Mesenchymal stem cell (in vitro differentiated cells and primary cell): ENCODE data around the gene PANK1.

Experiments
- DNase-seq: peaks from one replicate; pipeline ENCODE4 v3.0.0-alpha.2; 2013
- H2AFZ ChIP-seq: one replicate; pipeline ENCODE4 v1.6.1; 2013; ENCODE audit warnings: low read depth, mild to moderate bottlenecking, control low read depth, inconsistent platforms, low read length, moderate library complexity
- H2AK5ac ChIP-seq: 2 replicates; pipeline ENCODE4 v1.6.1; 2013; ENCODE audit warnings: low read length, moderate library complexity, mild to moderate bottlenecking, inconsistent platforms; ENCODE audit not compliant: severe bottlenecking
- H2BK120ac ChIP-seq: one replicate; pipeline ENCODE4 v1.6.1; 2013; ENCODE audit warnings: low read depth, mild to moderate bottlenecking, inconsistent platforms, low read length, moderate library complexity
- H2BK12ac ChIP-seq, 2 experiments: one replicate each; pipeline ENCODE4 v1.6.1; 2013; ENCODE audit warnings: inconsistent platforms in 2 of 2, low read length in 2 of 2, mild to moderate bottlenecking in 2 of 2, moderate library complexity in 2 of 2, control low read depth in 1 of 2
- H2BK15ac ChIP-seq: one replicate; pipeline ENCODE4 v1.6.1; 2013; ENCODE audit warnings: mild to moderate bottlenecking, low read depth, inconsistent platforms; ENCODE audit not compliant: poor library complexity, severe bottlenecking
- H2BK5ac ChIP-seq: 2 replicates; pipeline ENCODE4 v1.6.1; 2013; ENCODE audit warnings: low read depth, mild to moderate bottlenecking, low read length, control low read depth, inconsistent platforms; ENCODE audit not compliant: poor library complexity, severe bottlenecking
- H3K14ac ChIP-seq, 2 experiments: one replicate each; pipeline ENCODE4 v1.6.1; 2013; ENCODE audit warnings: inconsistent platforms in 2 of 2, low read length in 2 of 2, control low read depth in 1 of 2, mild to moderate bottlenecking in 1 of 2, moderate library complexity in 1 of 2
- H3K18ac ChIP-seq, 2 experiments: one replicate each; pipeline ENCODE4 v1.6.1; 2013; ENCODE audit warnings: inconsistent platforms in 2 of 2, low read length in 2 of 2, control low read depth in 1 of 2, low read depth in 1 of 2, mild to moderate bottlenecking in 1 of 2
- H3K23ac ChIP-seq, 2 experiments: one replicate each; pipeline ENCODE4 v1.6.1; 2013; ENCODE audit warnings: inconsistent platforms in 2 of 2, low read length in 2 of 2, mild to moderate bottlenecking in 2 of 2, moderate library complexity in 2 of 2, control low read depth in 1 of 2
- H3K27ac ChIP-seq: 2 replicates; pipeline ENCODE4 v1.5.1; 2013; ENCODE audit warnings: mild to moderate bottlenecking, moderate library complexity, low read length, control low read depth, inconsistent platforms; ENCODE audit not compliant: poor library complexity, severe bottlenecking
- H3K27me3 ChIP-seq, 2 experiments: 2 replicates each; pipeline versions ENCODE4 v1.6.1 to v1.7.0; 2013; ENCODE audit warnings: low read length in 2 of 2, mild to moderate bottlenecking in 2 of 2, moderate library complexity in 2 of 2, control low read depth in 1 of 2, inconsistent platforms in 1 of 2; ENCODE audit not compliant: control insufficient read depth in 1 of 2, insufficient read depth in 1 of 2
- H3K36me3 ChIP-seq, 2 experiments: 2 replicates each; pipeline versions ENCODE4 v1.6.1 to v1.7.0; 2013; ENCODE audit warnings: low read length in 2 of 2, control low read depth in 1 of 2, inconsistent platforms in 1 of 2, low read depth in 1 of 2, mild to moderate bottlenecking in 1 of 2; ENCODE audit not compliant: insufficient read depth in 2 of 2, control insufficient read depth in 1 of 2
- H3K4ac ChIP-seq, 2 experiments: one replicate each; pipeline ENCODE4 v1.6.1; 2013; ENCODE audit warnings: inconsistent platforms in 2 of 2, low read length in 2 of 2, mild to moderate bottlenecking in 2 of 2, moderate library complexity in 2 of 2, control low read depth in 1 of 2, low read depth in 1 of 2
- H3K4me1 ChIP-seq: 2 replicates; pipeline ENCODE4 v1.6.1; 2013; ENCODE audit warnings: low read depth, low read length, control low read depth; ENCODE audit not compliant: control insufficient read depth, insufficient read depth
- H3K4me2 ChIP-seq: 2 replicates; pipeline ENCODE4 v1.6.1; 2013; ENCODE audit warnings: low read length, mild to moderate bottlenecking, inconsistent platforms; ENCODE audit not compliant: poor library complexity, severe bottlenecking
- H3K4me3 ChIP-seq, 2 experiments: 2 replicates each; pipeline versions ENCODE4 v1.5.1 to v1.7.0; 2013; ENCODE audit warnings: low read length in 2 of 2, mild to moderate bottlenecking in 2 of 2, control low read depth in 1 of 2, low read depth in 1 of 2; ENCODE audit not compliant: insufficient read depth in 1 of 2
- H3K79me1 ChIP-seq: replicated peaks from 2 replicates; pipeline ENCODE4 v1.6.1; 2013; ENCODE audit warnings: mild to moderate bottlenecking, control low read depth, low read length, inconsistent platforms; ENCODE audit not compliant: poor library complexity, severe bottlenecking
- H3K9ac ChIP-seq: 2 replicates; pipeline ENCODE4 v1.7.0; 2013; ENCODE audit warnings: mild to moderate bottlenecking, low read length, moderate library complexity
- H3K9me3 ChIP-seq: 2 replicates; pipeline ENCODE4 v1.7.0; 2013; ENCODE audit warnings: mild to moderate bottlenecking, low read length; ENCODE audit not compliant: control insufficient read depth
- H4K8ac ChIP-seq: one replicate; pipeline ENCODE4 v1.6.1; 2013; ENCODE audit warnings: inconsistent platforms, mild to moderate bottlenecking, low read length, moderate library complexity
- H4K91ac ChIP-seq: one replicate; pipeline ENCODE4 v1.6.1; 2013; ENCODE audit warnings: mild to moderate bottlenecking, low read length, inconsistent platforms
- WGBS: methylation state at CpG from one replicate; pipeline ENCODE4 v1.1.7; 2013; ENCODE audit warnings: mixed read lengths; 5-methylcytosine and 5-hydroxymethylcytosine counted together

PANK1 gene

GRCh38 chr10:89600041-89600440, 45.0 kb downstream of the PANK1 start:
- no peak overlapping the region for H4K91ac ChIP-seq
- no peak overlapping the region for H4K8ac ChIP-seq
- H3K9ac ChIP-seq: no peak overlapping the region
- no peak overlapping the region for H3K27ac ChIP-seq
- no peak overlapping the region for H2AFZ ChIP-seq
- no peak overlapping the region for H3K18ac ChIP-seq
- H2BK12ac ChIP-seq: no peak overlapping the region
- H3K4me1 ChIP-seq: no peaks in the 10 kb centered on the region
- H3K36me3 ChIP-seq: peaks cover 0 to 9% of the 10 kb centered on the region in 2 experiments
- no peak overlapping the region for H3K14ac ChIP-seq
- H3K9me3 ChIP-seq: no peaks in the 10 kb centered on the region
- no peak overlapping the region for H2BK5ac ChIP-seq
- WGBS: 99% methylated on average over 3 of the region's 3 CpGs
- H3K23ac ChIP-seq: no peak overlapping the region
- H3K4me2 ChIP-seq: no peak overlapping the region
- no peaks in the 10 kb centered on the region for H3K27me3 ChIP-seq
- H2AK5ac ChIP-seq: no peak overlapping the region
- no peak overlapping the region for H2BK15ac ChIP-seq
- no peak overlapping the region for H3K4me3 ChIP-seq
- H2BK120ac ChIP-seq: no peak overlapping the region
- DNase-seq: no peak
- peaks cover 11% of the 10 kb centered on the region for H3K79me1 ChIP-seq
- H3K4ac ChIP-seq: no peak overlapping the region

GRCh38 chr10:89593043-89593442, 52.0 kb downstream of the PANK1 start:
- H2AFZ ChIP-seq: no peak overlapping the region
- H2BK12ac ChIP-seq: no peak overlapping the region
- no peak overlapping the region for H2BK120ac ChIP-seq
- H3K27me3 ChIP-seq: no peaks in the 10 kb centered on the region
- H3K9ac ChIP-seq: no peak overlapping the region
- H3K27ac ChIP-seq: no peak overlapping the region
- H3K4me2 ChIP-seq: no peak overlapping the region
- no peak overlapping the region for H3K23ac ChIP-seq
- H3K18ac ChIP-seq: no peak overlapping the region
- H3K36me3 ChIP-seq: peaks cover 3 to 22% of the 10 kb centered on the region in 2 experiments
- DNase-seq: no peak
- no peaks in the 10 kb centered on the region for H3K9me3 ChIP-seq
- H4K91ac ChIP-seq: no peak overlapping the region
- no peak overlapping the region for H4K8ac ChIP-seq
- H2BK15ac ChIP-seq: no peak overlapping the region
- H3K79me1 ChIP-seq: peaks cover 4% of the 10 kb centered on the region
- WGBS: 89% methylated on average over 10 of the region's 10 CpGs
- peaks cover 3% of the 10 kb centered on the region for H3K4me1 ChIP-seq
- H3K4me3 ChIP-seq: no peak overlapping the region
- no peak overlapping the region for H3K4ac ChIP-seq
- H2BK5ac ChIP-seq: no peak overlapping the region
- H3K14ac ChIP-seq: no peak overlapping the region
- no peak overlapping the region for H2AK5ac ChIP-seq

GRCh38 chr10:89592539-89592938, 52.5 kb downstream of the PANK1 start:
- WGBS: 93% methylated on average over 3 of the region's 3 CpGs
- Histone ChIP-seq H2BK5ac (no peak overlapping the region), H3K27me3 (no peaks in the 10 kb centered on the region), H2BK15ac (no peak overlapping the region), H2BK12ac (no peak overlapping the region), H3K9me3 (no peaks in the 10 kb centered on the region), H3K4ac (no peak overlapping the region), H3K79me1 (peaks cover 4% of the 10 kb centered on the region), H4K91ac (no peak overlapping the region), H3K9ac (no peak overlapping the region), H3K36me3 (peaks cover 3 to 21% of the 10 kb centered on the region in 2 experiments), H3K4me3 (no peak overlapping the region), H3K18ac (no peak overlapping the region), H2AK5ac (no peak overlapping the region), H3K4me1 (peaks cover 3% of the 10 kb centered on the region), H3K14ac (no peak overlapping the region), H3K4me2 (no peak overlapping the region), H3K27ac (no peak overlapping the region), H3K23ac (no peak overlapping the region), H4K8ac (no peak overlapping the region), H2BK120ac (no peak overlapping the region), H2AFZ (no peak overlapping the region)
- DNase-seq: no peak

GRCh38 chr10:89591796-89592271, 53.2 kb downstream of the PANK1 start:
- no peak overlapping the region for H2AFZ ChIP-seq
- H3K79me1 ChIP-seq: peaks cover 4% of the 10 kb centered on the region
- H3K14ac ChIP-seq: no peak overlapping the region
- no peaks in the 10 kb centered on the region for H3K9me3 ChIP-seq
- peak overlapping the region in 1 of 2 experiments; percentile 33 for H3K18ac ChIP-seq
- no peak overlapping the region for H4K91ac ChIP-seq
- peaks cover 3 to 21% of the 10 kb centered on the region in 2 experiments for H3K36me3 ChIP-seq
- H3K4ac ChIP-seq: no peak overlapping the region
- H3K27ac ChIP-seq: no peak overlapping the region
- H2BK15ac ChIP-seq: no peak overlapping the region
- no peak overlapping the region for H2BK5ac ChIP-seq
- H2AK5ac ChIP-seq: no peak overlapping the region
- no peak overlapping the region for H4K8ac ChIP-seq
- H3K9ac ChIP-seq: no peak overlapping the region
- no peak overlapping the region for H2BK12ac ChIP-seq
- H3K4me1 ChIP-seq: peaks cover 3% of the 10 kb centered on the region
- H3K23ac ChIP-seq: no peak overlapping the region
- no peaks in the 10 kb centered on the region for H3K27me3 ChIP-seq
- no peak overlapping the region for H3K4me3 ChIP-seq
- H2BK120ac ChIP-seq: no peak overlapping the region
- 33% methylated on average over 3 of the region's 3 CpGs for WGBS
- H3K4me2 ChIP-seq: no peak overlapping the region
- DNase-seq: peak; percentile 43
